HG02981 (cell line): ENCODE measurements around the gene STK4.
"Not testable (repeated sequence)": the region's sequence is repeated elsewhere in the genome, so short reads cannot be mapped to it uniquely, and the experiment has no call there.

Experiments used
- ATAC-seq: cut with Tn5 transposase; IDR thresholded peaks from one replicate; pipeline ENCODE4 v1.9.1; 2021; ENCODE audit warnings: mild to moderate bottlenecking, moderate library complexity; ENCODE audit not compliant: unreplicated experiment

The STK4 gene

DNA sequence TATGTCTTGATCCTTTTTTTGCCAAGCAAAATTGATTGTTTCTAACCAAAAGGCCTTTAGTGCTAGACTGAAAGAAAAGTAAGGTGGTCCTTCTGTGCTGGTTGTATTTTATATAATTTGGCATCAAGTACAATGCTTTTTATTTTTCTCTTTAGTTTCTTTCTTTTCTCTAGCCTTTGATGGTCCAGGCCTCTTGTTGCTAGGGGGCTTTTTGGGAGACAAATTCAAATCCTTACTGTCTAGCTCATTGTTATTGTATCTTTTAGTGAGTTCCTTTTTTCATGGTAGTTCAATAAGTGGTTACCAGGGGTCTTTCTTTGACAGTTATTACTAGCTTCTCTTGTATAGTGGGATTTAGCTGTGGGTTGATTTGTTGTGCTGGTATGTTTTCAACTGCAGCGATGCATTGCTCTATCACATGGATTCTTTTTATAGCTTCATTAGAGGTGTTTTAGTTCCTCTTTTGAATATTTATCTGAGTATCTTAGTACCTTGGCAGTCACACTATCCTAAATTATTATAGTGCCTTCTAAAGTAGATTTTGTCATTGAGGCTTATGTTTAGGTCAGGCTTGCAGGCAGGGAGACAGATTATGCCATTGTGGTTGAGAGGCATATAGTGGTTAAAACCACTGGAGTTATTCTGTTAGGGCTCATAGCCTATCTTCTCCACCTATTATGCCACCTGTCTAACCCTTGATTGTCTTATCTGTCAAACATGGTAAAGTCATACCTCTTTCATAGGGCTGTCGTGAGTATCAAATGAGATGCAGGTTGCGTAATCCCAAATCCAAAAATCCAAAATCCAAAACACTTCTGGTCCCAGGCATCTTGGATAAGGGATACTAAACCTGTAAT lies 85.1 kb downstream of the STK4 start:
- no peak for ATAC-seq

GRCh38 chr20:45052698-45053429 lies 86.6 kb downstream of the STK4 start:
- no peak for ATAC-seq

DNA sequence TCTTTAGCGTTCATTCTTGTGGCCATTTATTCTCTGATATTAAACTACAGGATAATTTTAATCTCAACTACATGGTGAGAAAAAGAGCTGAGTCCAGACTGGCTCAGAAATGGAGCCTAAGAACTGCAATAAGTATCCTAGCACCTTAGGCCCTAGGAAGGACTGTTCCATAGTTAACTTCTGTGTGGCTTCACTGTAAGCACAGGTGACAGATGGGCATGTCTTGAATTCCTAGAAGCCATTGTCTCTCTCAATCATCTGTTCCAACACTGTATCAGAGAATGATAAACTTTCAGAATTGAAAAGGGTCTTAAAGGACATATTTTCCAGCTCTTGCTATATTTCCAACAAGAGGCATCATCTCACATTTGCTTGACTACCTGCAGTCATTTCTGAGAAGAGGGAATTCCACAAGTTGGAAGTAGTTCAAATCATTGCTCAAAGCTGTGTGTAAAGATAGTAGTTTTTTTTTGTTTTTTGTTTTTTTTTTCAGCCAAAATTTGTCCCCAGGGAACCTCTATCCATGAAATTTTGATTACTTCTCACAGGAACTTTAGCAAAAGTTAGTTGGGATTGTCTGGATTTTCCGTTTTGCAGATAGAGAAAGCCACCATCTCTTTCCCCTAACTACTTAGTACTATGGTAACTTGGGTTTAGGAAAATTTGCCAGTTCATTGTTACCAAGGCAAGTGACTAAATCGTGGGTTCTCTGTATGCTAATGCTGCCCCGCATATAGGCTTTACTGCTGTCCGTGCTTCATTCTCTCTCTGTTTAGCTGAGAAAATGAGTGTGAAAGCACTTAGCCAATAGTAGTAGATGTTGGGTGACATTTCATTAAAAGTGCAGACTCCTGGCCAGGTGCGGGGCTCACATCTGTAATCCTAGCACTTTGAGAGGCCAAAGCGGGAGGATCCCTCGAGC lies 87.4 kb downstream of the STK4 start:
- ATAC-seq: no peak

GRCh38 chr20:45055056-45055455 lies 88.7 kb downstream of the STK4 start:
- ATAC-seq: no peak

- ATAC-seq: no peak
Observed at GRCh38 chr20:45056473-45057173, 90.3 kb downstream of the STK4 start.

DNA sequence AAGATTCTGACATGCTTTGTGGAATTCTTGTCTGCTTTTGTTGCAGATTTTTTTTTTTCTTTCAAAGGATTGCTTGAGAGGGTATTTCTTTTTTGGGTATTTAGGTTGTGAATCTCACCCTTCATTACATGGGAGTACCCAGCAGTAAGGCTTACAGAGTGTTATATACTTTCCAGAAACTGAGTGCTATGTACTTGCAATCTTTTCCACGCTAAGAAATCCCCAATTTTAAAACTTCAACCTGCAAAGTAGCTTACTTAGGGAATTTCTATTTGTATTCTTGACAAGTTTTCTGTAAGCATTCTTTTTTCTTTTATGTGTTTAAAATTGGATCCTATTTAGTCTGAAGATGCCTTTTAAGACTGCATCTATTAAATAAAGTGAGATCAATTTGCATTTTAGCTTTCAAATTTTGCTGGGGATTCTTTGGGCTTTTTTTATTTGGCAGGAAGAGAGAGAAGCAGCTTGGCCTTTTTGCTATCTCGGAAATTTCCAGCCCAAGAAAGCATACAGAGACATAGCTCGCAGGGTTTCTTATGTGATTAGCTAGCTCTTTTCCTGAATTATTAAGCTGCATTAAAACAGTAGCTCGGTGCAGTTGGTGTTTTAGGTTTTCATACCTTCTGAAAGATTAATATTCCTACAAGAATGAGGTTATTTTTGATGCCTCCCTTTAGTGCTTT lies 92.0 kb downstream of the STK4 start:
- ATAC-seq: no peak

- no peak for ATAC-seq
Observed at GRCh38 chr20:45059022-45059728, 92.9 kb downstream of the STK4 start.

DNA sequence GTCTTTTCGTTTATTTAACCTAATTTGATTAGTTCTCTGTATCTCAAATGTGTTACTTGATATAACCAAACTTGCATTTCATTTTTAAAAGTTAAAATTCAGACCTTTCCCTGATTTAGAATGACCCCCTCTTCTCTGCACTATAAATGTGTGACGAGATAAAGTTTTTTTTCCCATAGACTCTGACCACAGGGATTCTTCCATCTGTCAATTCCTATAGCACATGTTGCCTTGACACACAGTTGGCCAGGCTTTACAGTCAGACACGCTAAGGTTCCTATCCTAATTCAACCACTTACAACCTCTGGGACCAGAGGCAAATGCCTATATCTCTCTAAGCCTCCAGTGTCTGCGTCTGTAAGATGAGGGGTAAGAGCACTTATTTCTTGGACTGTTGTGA lies 94.0 kb downstream of the STK4 start:
- ATAC-seq: no peak

GRCh38 chr20:45061244-45061643 lies 94.9 kb downstream of the STK4 start:
- ATAC-seq: no peak

DNA sequence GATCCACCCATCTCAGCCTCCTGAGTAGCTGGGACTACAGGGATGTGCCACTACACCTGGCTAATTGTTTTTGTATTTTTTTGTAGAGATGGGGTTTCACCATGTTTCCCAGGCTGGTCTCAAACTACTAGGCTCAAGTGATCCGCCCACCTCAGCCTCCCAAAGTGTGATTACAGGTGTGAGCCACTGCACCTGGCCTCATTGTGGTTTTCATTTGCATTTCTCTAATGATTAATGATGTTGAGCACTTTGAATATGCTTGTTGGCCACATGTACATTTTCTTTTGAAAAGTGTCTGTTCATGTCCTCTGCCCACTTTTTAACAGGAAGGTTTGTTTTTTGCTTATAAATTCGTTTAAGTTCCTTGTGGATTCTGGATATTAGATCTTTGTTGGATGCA lies 96.8 kb downstream of the STK4 start:
- not testable (repeated sequence) for ATAC-seq

- no peak for ATAC-seq
Observed at GRCh38 chr20:45064812-45065211, 98.5 kb downstream of the STK4 start.

GRCh38 chr20:45066372-45066771 lies 100.1 kb downstream of the STK4 start:
- ATAC-seq: no peak

DNA sequence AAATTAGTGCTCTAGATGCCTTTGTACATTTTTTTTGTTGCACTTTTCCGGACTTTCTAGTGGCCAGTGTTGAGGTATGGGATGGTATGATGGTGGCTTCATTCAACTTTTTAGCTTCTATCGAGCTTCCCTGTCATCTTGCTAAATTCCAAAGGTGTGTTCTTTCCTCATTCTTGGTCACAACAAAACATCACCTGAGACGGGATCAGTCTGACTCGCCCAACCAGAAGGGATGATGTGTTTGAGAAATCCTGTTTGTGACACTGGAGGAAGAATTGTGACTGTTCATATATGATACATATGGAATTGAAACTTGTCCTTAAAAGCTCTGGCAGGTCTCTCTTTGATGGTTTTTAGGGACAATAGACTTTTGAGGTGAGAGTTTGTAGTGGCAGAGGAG lies 100.8 kb downstream of the STK4 start:
- no peak for ATAC-seq

DNA sequence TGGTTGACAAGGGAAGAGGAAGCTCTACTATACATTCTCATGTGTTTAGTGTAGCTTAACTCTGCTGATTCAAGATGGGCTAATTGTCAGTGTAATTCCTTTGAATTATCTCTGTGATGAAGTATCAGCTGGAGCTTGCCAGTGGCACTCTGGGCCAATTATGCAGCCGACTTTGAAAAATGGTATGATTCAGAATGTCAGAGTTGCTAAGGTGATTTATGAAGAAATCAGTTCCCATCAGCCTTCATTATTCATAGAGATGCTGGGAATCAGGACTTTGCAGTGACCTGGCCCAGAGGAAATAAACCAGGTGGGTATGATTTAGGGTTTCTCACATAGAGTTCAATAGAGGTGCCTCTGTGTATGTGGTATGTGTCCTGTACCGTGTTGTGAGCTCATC lies 101.2 kb downstream of the STK4 start:
- ATAC-seq: no peak

DNA sequence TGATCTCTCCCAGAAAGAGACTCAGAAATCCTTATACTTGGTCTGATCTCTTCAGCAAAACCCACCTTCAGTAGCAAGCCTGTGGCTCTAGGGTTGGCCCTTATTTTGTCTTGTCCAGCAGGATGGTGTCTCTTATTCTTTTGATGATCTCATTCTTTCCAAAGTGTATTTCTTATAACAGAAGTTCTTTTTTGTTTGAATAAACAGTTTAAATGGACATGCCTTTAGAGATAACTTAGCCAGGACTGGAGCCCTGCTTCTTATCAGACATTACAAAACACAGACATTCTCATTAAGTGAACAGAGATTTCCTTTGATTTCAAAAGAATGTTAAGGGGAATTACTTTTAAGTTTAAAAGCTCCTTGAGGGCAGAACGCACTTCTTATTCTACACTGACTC lies 102.9 kb downstream of the STK4 start:
- no peak for ATAC-seq

DNA sequence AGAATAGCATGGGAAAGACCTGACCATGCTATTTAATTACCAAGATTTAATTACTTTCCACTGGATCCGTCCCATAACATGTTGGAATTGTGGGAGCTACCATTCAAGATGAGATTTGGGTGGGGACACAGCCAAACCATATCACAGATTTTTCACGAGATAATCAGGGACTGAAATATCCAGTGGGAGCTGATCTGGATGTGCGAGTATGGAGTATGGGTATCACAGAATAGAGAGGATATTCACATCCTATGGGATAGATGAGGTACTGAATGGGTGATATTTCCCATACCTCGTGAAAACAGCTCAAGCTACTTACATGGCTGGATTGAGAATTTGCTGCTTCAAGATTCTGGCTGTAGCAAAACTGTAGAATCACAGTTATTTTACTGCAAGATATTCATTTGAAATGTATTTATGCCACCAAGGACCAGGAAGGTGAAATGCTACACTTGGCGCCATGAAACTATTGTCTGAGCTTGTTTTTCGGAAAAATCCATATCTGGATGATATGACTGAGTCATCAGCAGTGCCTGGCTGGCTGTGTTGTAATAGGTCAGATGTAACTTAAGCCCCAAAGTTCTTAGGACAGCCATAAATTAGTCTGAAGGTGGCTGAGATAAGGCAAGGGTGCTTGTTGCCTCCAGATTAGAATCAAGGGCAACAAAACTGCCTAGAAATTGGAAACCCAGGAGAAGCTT lies 104.8 kb downstream of the STK4 start:
- ATAC-seq: no peak

GRCh38 chr20:45072066-45072465 lies 105.8 kb downstream of the STK4 start:
- ATAC-seq: no peak

DNA sequence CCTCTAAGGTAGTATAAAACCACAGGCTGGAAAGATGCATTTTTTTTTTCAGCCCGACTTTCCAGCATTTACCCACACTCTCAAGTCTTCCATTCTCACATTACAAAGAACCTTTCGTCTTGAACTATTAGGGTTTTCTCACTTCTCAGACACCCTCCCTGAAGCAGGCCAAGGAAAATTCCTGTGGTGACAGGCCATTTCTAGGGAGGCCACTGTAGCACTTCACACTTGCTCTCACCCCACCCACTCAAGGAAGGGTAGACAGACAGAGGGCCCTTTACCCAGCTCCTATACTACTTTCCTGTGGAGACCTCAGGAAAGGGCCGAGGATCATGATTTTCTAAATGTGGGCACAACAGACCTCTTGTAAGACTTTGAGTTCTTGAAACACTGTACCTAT lies 106.9 kb downstream of the STK4 start:
- no peak for ATAC-seq

GRCh38 chr20:45077559-45077958 lies 111.2 kb downstream of the STK4 start:
- ATAC-seq: no peak
